Stomach (tissue), 9 donors: Measurements from ENCODE around the gene MAMLD1. TPM values are rescaled to one million over a fixed set of nuclear protein-coding genes. Genes with fewer than 3 reads are reported as not detected.

Experiments
- DNase-seq, 2 donors: peaks; one replicate each; pipeline versions ENCODE4 v3.0.0 to v3.0.0-alpha.2; 2013 to 2019
- H3K27ac ChIP-seq, 5 donors: fragments of 200-600 bp in 4 of 5; sonication (generic) in 4 of 5; one replicate each; pipeline ENCODE4 v1.5.1; 2013 to 2019; ENCODE audit warnings: mild to moderate bottlenecking in 1 of 5, moderate library complexity in 1 of 5
- H3K27me3 ChIP-seq, 3 donors: fragments of 200-600 bp; sonication (generic); one replicate each; pipeline ENCODE4 v1.5.1; 2017 to 2019; ENCODE audit warnings: mixed run types in 1 of 3
- H3K36me3 ChIP-seq, 4 donors: fragments of 200-600 bp; sonication (generic); 1 replicate in 3 of 4; 2 replicates in 1 of 4; pipeline ENCODE4 v1.5.1; 2016 to 2019
- H3K4me1 ChIP-seq, 4 donors: fragments of 200-600 bp; sonication (generic); one replicate each; pipeline ENCODE4 v1.5.1; 2016 to 2019
- H3K4me3 ChIP-seq, 4 donors: fragments of 200-600 bp; sonication (generic) in 3 of 4; one replicate each; pipeline ENCODE4 v1.5.1; 2016 to 2019; ENCODE audit warnings: mild to moderate bottlenecking in 1 of 4
- H3K9me3 ChIP-seq, 4 donors: fragments of 200-600 bp; sonication (generic); one replicate each; pipeline ENCODE4 v1.5.1; 2016 to 2019
- CTCF ChIP-seq, 7 experiments: fragments of 450-650 bp in 4 of 7; fragments of 200-600 bp in 3 of 7; sonication (generic) in 3 of 7; IDR thresholded peaks; one replicate each; pipeline ENCODE4 v1.5.1; 2016 to 2019; ENCODE audit warnings: antibody characterized with exemption in 7 of 7, control low read depth in 2 of 7, mild to moderate bottlenecking in 1 of 7
- EP300 ChIP-seq: sonication (generic); formaldehyde crosslinking; IDR thresholded peaks from one replicate; pipeline ENCODE4 v1.6.1; 2017; ENCODE audit warnings: antibody characterized with exemption
- POLR2A ChIP-seq, 4 donors: fragments of 450-650 bp; IDR thresholded peaks; one replicate each; pipeline ENCODE4 v1.6.1; 2016; ENCODE audit warnings: antibody characterized with exemption in 4 of 4, control low read depth in 2 of 4, mild to moderate bottlenecking in 1 of 4, moderate library complexity in 1 of 4
- POLR2AphosphoS5 ChIP-seq, 3 donors: sonication (generic); formaldehyde crosslinking; IDR thresholded peaks; one replicate each; pipeline ENCODE4 v1.6.1; 2016; ENCODE audit warnings: antibody characterized with exemption in 3 of 3
- WGBS, 5 donors: extraction: QIAGEN DNeasy Blood & Tissue Kit in 3 of 5; methylation state at CpG; one replicate each; pipeline versions ENCODE4 v1.1.5 to v1.1.7; 2013 to 2018; 5-methylcytosine and 5-hydroxymethylcytosine counted together
- intact Hi-C: fragments of 100-400 bp; cut with DNase I; formaldehyde crosslinking; loops from one replicate; pipeline ENCODE4 v1.15.1; 2023; ENCODE audit warnings: low total_unique reads
- polyA plus RNA-seq, 3 donors: library from polyadenylated mRNA; stranded (reverse); fragments of 200-250 nt; gene quantifications; one replicate each; pipeline ENCODE4 v1.2.3, GENCODE V29; 2013
- total RNA-seq, 5 donors: library from RNA; depleted of rRNA; stranded (reverse); fragments of >200 nt; gene quantifications; one replicate each; pipeline versions ENCODE4 v1.1.0 to v1.2.3, GENCODE V29; 2014 to 2016
- donor health status: healthy with polysubstance abuse.
- donor health status: Bipolar disorder and iron deficiency.
- donor health status: healthy.

Gene MAMLD1
- total and polyA plus RNA-seq, 8 donors, result 0.73 to 6.4 (median 1.7) TPM; not detected in 1

GRCh38 chrX:150478496-150479492, 115.7 kb downstream of the MAMLD1 start:
- no peaks in the 10 kb centered on the region for H3K27me3 ChIP-seq
- no peak for TF ChIP-seq CTCF (IDR thresholded peaks at IDR 0.05)
- TF ChIP-seq POLR2A (IDR thresholded peaks at IDR 0.05), result no peak
- no peak for TF ChIP-seq EP300
- 56 to 69% (median 61%) methylated on average over 13 of the region's 13 CpGs for WGBS, 5 donors
- peak overlapping the region in 1 of 5 donors; percentile 14 for H3K27ac ChIP-seq
- no peaks in the 10 kb centered on the region for H3K36me3 ChIP-seq
- H3K4me1 ChIP-seq, result peaks cover 0 to 7% (median 2%) of the 10 kb centered on the region in 4 donors
- no peak for DNase-seq
- intact Hi-C loops, result no loop called here
- no peaks in the 10 kb centered on the region for H3K9me3 ChIP-seq
- no peak overlapping the region for H3K4me3 ChIP-seq

- intact Hi-C loops, result no loop called here
- Histone ChIP-seq H3K27ac (no peak overlapping the region), H3K36me3 (no peaks in the 10 kb centered on the region), H3K9me3 (no peaks in the 10 kb centered on the region), H3K4me1 (peaks cover 0 to 4% (median 0%) of the 10 kb centered on the region in 4 donors), H3K27me3 (no peaks in the 10 kb centered on the region), H3K4me3 (no peak overlapping the region)
- DNase-seq, result peak in 1 of 2 donors; percentile 33
- no peak for TF ChIP-seq CTCF (IDR thresholded peaks at IDR 0.05)
- TF ChIP-seq POLR2AphosphoS5 (IDR thresholded peaks at IDR 0.05), result no peak
- no peak for TF ChIP-seq POLR2A (IDR thresholded peaks at IDR 0.05)
- TF ChIP-seq EP300, result no peak
- 24 to 60% (median 34%) methylated on average over 6 of the region's 6 CpGs for WGBS, 5 donors
Observed at GRCh38 chrX:150482537-150483206, 119.6 kb downstream of the MAMLD1 start.

- WGBS, 5 donors, result 70 to 88% (median 72%) methylated on average over 8 of the region's 8 CpGs
- H3K9me3 ChIP-seq, result no peaks in the 10 kb centered on the region
- TF ChIP-seq EP300, result no peak
- no peak for TF ChIP-seq CTCF (IDR thresholded peaks at IDR 0.05)
- no peak for TF ChIP-seq POLR2AphosphoS5 (IDR thresholded peaks at IDR 0.05)
- no peak for TF ChIP-seq POLR2A (IDR thresholded peaks at IDR 0.05)
- no peak for DNase-seq
- H3K36me3 ChIP-seq, result no peaks in the 10 kb centered on the region
- no peak overlapping the region for H3K4me3 ChIP-seq
- H3K27ac ChIP-seq, result no peak overlapping the region
- intact Hi-C loops, result no loop called here
- peaks cover 0 to 4% (median 0%) of the 10 kb centered on the region in 4 donors for H3K4me1 ChIP-seq
- no peaks in the 10 kb centered on the region for H3K27me3 ChIP-seq
Observed at GRCh38 chrX:150483356-150483985, 120.4 kb downstream of the MAMLD1 start.

GRCh38 chrX:150486011-150486410, 122.9 kb downstream of the MAMLD1 start:
- Histone ChIP-seq H3K4me1 (peaks cover 0 to 4% (median 0%) of the 10 kb centered on the region in 4 donors), H3K4me3 (no peak overlapping the region), H3K9me3 (no peaks in the 10 kb centered on the region), H3K27me3 (no peaks in the 10 kb centered on the region), H3K27ac (no peak overlapping the region), H3K36me3 (no peaks in the 10 kb centered on the region)
- peak in 1 of 3 donors; percentile 11 for TF ChIP-seq POLR2AphosphoS5 (IDR thresholded peaks at IDR 0.05)
- no peak for TF ChIP-seq EP300
- peak in 5 of 7 experiments; percentile 5 to 62 (median 24) for TF ChIP-seq CTCF (IDR thresholded peaks at IDR 0.05)
- no peak for TF ChIP-seq POLR2A (IDR thresholded peaks at IDR 0.05)
- WGBS, 5 donors, result 50 to 77% (median 61%) methylated on average over 3 of the region's 3 CpGs
- intact Hi-C loops, result no loop called here
- DNase-seq, result peak; percentile 62 to 65
